Measurements from ENCODE around the gene WDR64. TPM values are rescaled to one million over a fixed set of nuclear protein-coding genes. Genes with fewer than 3 reads are reported as not detected.

Gene WDR64
- total and polyA plus RNA-seq, 2 donors (not counting 3 experiments of a cell fraction or from before 2014, with no cell fraction given), result not detected

DNA sequence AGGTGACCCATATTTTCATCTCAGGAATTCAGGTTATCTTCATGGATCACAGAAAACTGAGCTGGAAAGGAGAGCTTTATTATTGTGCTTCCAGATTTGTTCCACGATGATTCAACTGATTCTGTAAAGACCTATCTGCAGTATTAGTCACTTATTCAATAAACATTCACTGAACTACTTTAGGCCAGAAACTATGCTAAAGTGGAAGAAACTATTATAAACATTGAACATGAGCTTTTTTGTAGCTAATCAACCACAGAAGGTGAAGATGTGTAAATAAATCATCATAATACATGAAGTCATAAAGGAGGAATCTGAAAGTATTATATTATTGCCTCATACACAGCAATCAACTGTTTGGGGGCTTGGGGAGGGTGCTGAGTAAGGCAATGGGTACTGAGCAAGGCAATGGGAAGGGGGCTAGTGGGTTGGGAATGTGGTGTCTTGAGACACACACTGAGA, 165.3 kb downstream of the WDR64 start:
- Histone ChIP-seq H2AFZ (ENCODE audit: low read depth, low read length) (no peak overlapping the region), H3K4me1 (ENCODE audit: control insufficient read depth, extremely low read depth, insufficient read depth, low read length) (no peaks in the 10 kb centered on the region), H3K9me1 (replicated peaks; ENCODE audit: control insufficient read depth, extremely low read depth, insufficient read depth, low read length) (no peaks in the 10 kb centered on the region), H3K79me2 (ENCODE audit: control insufficient read depth, insufficient read depth, low read length) (no peaks in the 10 kb centered on the region), H3K4me2 (ENCODE audit: insufficient read depth, low read length) (no peak overlapping the region), H4K20me1 (replicated peaks; ENCODE audit: control insufficient read depth, extremely low read depth, insufficient read depth, low read length) (no peaks in the 10 kb centered on the region), H3K4me3 (replicated peaks in 1 of 3; ENCODE audit: insufficient read depth in 1 of 3, low read depth in 1 of 3, low read length in 3 of 3) (no peak overlapping the region), H3K9ac (replicated peaks; ENCODE audit: extremely low read depth, insufficient read depth, low read length) (no peak overlapping the region), H3K27me3 (ENCODE audit: control insufficient read depth in 2 of 2, insufficient read depth in 2 of 2, low read length in 2 of 2) (peaks cover 0 to 3% of the 10 kb centered on the region in 2 experiments), H3K36me3 (ENCODE audit: control insufficient read depth in 2 of 2, extremely low read depth in 1 of 2, insufficient read depth in 2 of 2, low read length in 2 of 2) (no peaks in the 10 kb centered on the region), H3K9me3 (replicated peaks; ENCODE audit: control insufficient read depth, insufficient read depth, low read length) (no peaks in the 10 kb centered on the region), H3K27ac (ENCODE audit: insufficient read depth, low read depth, low read length) (no peak overlapping the region)
- ChIA-PET POLR2A (no interaction called here), CTCF (interaction anchor here (1.1 kb wide), 1 partner anchor 206 kb away, joined by 3 read pairs; no protein-coding TSS in a partner anchor)
- no TSS peak for BruUV-seq (replicated peaks)
- dilution Hi-C loops (cut with MboI; ENCODE audit: extremely low pct_ligation_motif_present, low sequenced_read_pairs) (no loop called here), intact Hi-C loops (cut with micrococcal nuclease) (no loop called here)
- no peak for DNase-seq (ENCODE audit: low read depth, low spot score)
- FAIRE-seq, result no peak
- TF ChIP-seq MYC (IDR thresholded peaks at IDR 0.05; ENCODE audit: low read depth, low read length) (no peak), EZH2 (IDR thresholded peaks at IDR 0.05; ENCODE audit: borderline replicate concordance, low read depth, low read length, severe bottlenecking) (no peak), GATA2 (IDR thresholded peaks at IDR 0.05; ENCODE audit: insufficient read depth, insufficient read length, low read depth, low read length) (no peak), POLR2AphosphoS5 (IDR thresholded peaks at IDR 0.05; ENCODE audit: insufficient read depth, low read depth, low read length) (no peak), POLR2A (IDR thresholded peaks at IDR 0.05; ENCODE audit: low read depth, low read length) (no peak), JUN (IDR thresholded peaks at IDR 0.05; ENCODE audit: borderline replicate concordance, insufficient read depth, insufficient read length, low read depth) (no peak), FOS (IDR thresholded peaks at IDR 0.05; ENCODE audit: borderline replicate concordance, insufficient read depth, low read length) (no peak)
- TF ChIP-seq, protein P1, sequence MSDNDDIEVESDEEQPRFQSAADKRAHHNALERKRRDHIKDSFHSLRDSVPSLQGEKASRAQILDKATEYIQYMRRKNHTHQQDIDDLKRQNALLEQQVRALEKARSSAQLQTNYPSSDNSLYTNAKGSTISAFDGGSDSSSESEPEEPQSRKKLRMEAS (IDR thresholded peaks at IDR 0.05; ENCODE audit: insufficient read depth, insufficient read length), result no peak
- TF ChIP-seq, protein P2, sequence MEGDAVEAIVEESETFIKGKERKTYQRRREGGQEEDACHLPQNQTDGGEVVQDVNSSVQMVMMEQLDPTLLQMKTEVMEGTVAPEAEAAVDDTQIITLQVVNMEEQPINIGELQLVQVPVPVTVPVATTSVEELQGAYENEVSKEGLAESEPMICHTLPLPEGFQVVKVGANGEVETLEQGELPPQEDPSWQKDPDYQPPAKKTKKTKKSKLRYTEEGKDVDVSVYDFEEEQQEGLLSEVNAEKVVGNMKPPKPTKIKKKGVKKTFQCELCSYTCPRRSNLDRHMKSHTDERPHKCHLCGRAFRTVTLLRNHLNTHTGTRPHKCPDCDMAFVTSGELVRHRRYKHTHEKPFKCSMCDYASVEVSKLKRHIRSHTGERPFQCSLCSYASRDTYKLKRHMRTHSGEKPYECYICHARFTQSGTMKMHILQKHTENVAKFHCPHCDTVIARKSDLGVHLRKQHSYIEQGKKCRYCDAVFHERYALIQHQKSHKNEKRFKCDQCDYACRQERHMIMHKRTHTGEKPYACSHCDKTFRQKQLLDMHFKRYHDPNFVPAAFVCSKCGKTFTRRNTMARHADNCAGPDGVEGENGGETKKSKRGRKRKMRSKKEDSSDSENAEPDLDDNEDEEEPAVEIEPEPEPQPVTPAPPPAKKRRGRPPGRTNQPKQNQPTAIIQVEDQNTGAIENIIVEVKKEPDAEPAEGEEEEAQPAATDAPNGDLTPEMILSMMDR (IDR thresholded peaks at IDR 0.05; ENCODE audit: extremely low read depth in 1 of 2, insufficient read depth in 1 of 2, low read depth in 1 of 2, low read length in 2 of 2), result no peak

All from endothelial cell of umbilical vein (primary cell).